ENCODE data around the gene STX10. TPM values are rescaled to one million over a fixed set of nuclear protein-coding genes. Genes with fewer than 3 reads are reported as not detected.

The STX10 gene
- total and polyA plus RNA-seq, 9 of the 15 experiments (the other 6 are each of a cell fraction or from before 2014, with no cell fraction given) = 0.51 to 66.3 (median 31.0) TPM

DNA sequence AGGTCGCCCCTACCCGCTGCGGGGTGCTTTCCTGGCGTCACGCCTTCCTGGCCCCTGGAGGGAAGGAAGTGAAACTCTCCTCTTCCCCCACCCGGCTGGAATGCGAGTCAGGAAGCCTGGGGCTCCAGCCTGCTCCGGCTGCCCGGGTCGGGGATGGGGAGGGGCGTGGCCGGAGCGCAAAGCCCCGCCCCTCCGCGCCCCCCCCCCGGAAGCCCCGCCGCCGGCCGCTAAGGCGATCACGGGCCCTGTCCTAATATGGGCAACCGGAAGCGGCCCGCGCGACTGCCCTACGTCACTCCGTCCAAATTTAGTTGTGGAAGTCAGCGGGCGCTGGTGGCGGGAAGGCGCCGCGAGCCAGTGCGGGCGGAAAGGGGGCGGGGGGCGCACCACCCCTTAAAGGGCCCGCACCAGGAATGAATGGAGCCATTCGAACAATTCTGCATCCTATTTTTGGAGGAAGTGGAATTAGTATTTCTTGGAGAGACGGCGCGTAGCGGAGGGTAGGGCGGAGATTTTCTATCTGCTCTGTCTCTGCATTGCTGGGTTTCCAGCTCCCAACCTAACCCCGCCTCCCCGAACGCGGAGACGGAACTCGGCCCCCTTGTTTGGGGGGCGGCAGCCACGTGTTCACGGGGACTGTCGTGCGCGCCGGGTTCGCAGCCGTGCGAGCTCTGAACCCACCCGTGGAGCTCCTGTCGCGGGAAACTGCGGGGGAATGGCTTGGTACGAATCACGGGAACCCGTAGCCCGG, 1.6 kb upstream of the STX10 start (continued):
- TF ChIP-seq ZNF232 (CRISPR knock-in tag; IDR thresholded peaks at IDR 0.05) (no peak), GTF2E2 (tag; IDR thresholded peaks at IDR 0.05) (no peak; the same call in 1 of the 2 replicates), KDM2B (CRISPR knock-in tag; IDR thresholded peaks at IDR 0.05) (no peak), ZNF263 (CRISPR knock-in tag; IDR thresholded peaks at IDR 0.05; ENCODE audit: borderline replicate concordance) (no peak), NRF1 (conservative IDR thresholded peaks at IDR 0.05 in 1 of 2, IDR thresholded peaks at IDR 0.05 in 1 of 2) (peak; percentile 34 to 51; a peak in 3 of 4 replicates), HMGN3 (IDR thresholded peaks at IDR 0.05; ENCODE audit: borderline replicate concordance, extremely low read depth, insufficient read length, low read depth, low read length) (peak; percentile 74), NFIC (IDR thresholded peaks at IDR 0.05) (peak; percentile 34), ZNF444 (CRISPR knock-in tag; IDR thresholded peaks at IDR 0.05) (no peak), DACH1 (IDR thresholded peaks at IDR 0.05; ENCODE audit: partially characterized antibody) (no peak)
- TF ChIP-seq, protein P1, sequence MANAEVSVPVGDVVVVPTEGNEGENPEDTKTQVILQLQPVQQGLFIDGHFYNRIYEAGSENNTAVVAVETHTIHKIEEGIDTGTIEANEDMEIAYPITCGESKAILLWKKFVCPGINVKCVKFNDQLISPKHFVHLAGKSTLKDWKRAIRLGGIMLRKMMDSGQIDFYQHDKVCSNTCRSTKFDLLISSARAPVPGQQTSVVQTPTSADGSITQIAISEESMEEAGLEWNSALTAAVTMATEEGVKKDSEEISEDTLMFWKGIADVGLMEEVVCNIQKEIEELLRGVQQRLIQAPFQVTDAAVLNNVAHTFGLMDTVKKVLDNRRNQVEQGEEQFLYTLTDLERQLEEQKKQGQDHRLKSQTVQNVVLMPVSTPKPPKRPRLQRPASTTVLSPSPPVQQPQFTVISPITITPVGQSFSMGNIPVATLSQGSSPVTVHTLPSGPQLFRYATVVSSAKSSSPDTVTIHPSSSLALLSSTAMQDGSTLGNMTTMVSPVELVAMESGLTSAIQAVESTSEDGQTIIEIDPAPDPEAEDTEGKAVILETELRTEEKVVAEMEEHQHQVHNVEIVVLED (CRISPR knock-in tag; IDR thresholded peaks at IDR 0.05) = peak; percentile 69
- TF ChIP-seq, protein P2, sequence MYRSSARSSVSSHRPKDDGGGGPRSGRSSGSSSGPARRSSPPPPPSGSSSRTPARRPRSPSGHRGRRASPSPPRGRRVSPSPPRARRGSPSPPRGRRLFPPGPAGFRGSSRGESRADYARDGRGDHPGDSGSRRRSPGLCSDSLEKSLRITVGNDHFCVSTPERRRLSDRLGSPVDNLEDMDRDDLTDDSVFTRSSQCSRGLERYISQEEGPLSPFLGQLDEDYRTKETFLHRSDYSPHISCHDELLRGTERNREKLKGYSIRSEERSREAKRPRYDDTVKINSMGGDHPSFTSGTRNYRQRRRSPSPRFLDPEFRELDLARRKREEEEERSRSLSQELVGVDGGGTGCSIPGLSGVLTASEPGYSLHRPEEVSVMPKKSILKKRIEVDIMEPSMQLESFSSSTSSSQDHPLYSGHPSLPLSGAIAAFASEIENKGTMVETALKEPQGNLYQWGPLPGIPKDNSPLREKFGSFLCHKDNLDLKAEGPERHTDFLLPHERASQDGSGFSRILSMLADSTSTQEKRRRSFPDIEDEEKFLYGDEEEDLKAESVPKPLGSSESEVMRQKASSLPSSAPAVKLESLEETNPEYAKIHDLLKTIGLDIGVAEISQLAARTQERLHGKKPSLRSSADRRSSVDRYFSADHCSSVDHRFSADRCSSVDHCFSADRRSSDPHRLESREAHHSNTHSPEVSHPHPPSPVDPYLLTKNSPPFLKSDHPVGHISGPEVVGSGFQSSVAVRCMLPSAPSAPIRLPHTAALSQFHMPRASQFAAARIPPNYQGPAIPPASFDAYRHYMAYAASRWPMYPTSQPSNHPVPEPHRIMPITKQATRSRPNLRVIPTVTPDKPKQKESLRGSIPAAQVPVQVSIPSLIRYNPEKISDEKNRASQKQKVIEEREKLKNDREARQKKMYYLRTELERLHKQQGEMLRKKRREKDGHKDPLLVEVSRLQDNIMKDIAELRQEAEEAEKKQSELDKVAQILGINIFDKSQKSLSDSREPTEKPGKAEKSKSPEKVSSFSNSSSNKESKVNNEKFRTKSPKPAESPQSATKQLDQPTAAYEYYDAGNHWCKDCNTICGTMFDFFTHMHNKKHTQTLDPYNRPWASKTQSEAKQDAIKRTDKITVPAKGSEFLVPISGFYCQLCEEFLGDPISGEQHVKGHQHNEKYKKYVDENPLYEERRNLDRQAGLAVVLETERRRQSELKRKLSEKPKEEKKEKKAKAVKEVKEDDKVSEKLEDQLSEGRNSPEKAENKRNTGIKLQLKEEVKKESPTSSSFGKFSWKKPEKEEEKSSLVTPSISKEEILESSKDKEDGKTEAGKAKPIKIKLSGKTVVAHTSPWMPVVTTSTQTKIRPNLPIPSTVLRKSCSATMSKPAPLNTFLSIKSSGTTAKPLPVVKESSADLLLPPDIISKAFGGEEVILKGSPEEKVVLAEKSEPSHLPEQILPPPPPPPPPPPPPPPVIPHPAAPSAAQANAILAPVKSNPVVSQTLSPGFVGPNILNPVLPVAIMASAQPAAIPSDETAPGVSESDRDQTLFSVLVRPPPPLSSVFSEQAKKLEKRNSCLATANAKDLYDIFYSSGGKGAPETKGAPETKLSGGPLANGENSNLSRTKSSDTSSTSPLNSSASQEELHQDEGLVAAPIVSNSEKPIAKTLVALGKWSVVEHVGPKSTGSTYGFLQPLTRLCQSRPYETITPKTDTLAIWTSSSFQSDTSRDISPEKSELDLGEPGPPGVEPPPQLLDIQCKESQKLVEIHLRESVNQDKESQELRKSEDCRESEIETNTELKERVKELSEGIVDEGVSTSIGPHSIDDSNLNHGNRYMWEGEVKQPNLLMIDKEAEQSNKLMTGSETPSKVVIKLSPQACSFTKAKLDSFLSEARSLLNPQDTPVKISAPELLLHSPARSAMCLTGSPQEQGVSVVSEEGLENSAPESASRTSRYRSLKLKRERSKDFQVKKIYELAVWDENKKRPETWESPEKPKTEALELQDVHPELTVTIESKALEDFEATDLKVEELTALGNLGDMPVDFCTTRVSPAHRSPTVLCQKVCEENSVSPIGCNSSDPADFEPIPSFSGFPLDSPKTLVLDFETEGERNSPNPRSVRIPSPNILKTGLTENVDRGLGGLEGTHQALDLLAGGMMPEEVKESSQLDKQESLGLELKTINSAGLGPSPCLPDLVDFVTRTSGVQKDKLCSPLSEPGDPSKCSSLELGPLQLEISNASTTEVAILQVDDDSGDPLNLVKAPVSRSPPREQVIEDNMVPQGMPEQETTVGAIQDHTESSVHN (IDR thresholded peaks at IDR 0.05; ENCODE audit: borderline replicate concordance in 1 of 2, low read depth in 1 of 2) = no peak

Measured in K562 (cell line).